Effector CD8-positive, alpha-beta T cell (primary cell): Measurements from ENCODE around the gene SDK2.
"Not testable (repeated sequence)": the region's sequence is repeated elsewhere in the genome, so short reads cannot be mapped to it uniquely, and the experiment has no call there.

ENCODE experiments used
- DNase-seq: peaks from one replicate; lab custom pipeline; 2025; lab: John Stamatoyannopoulos, UW

Gene SDK2

GRCh38 chr17:73320601-73321264, 323.5 kb downstream of the SDK2 start:
- DNase-seq: no peak

- DNase-seq: no peak
Measured at GRCh38 chr17:73319766-73320165, 324.5 kb downstream of the SDK2 start.

- DNase-seq: no peak
Measured at GRCh38 chr17:73318836-73319235, 325.4 kb downstream of the SDK2 start.

GRCh38 chr17:73318427-73318813, 325.8 kb downstream of the SDK2 start:
- DNase-seq: no peak

- DNase-seq: no peak
Measured at GRCh38 chr17:73317513-73318426, 326.5 kb downstream of the SDK2 start.

- no peak for DNase-seq
Measured at GRCh38 chr17:73316919-73317505, 327.2 kb downstream of the SDK2 start.

- DNase-seq: no peak
Measured at GRCh38 chr17:73315471-73315870, 328.8 kb downstream of the SDK2 start.

- no peak for DNase-seq
Measured at GRCh38 chr17:73313526-73314127, 330.6 kb downstream of the SDK2 start.

- not testable (repeated sequence) for DNase-seq
Measured at GRCh38 chr17:73312887-73313286, 331.4 kb downstream of the SDK2 start.

- peak; percentile 68 for DNase-seq
Measured at GRCh38 chr17:73311781-73312641, 332.2 kb downstream of the SDK2 start, which contains the start of gene CDC42EP4. CDC42EP4 (minus strand) TSS chr17:73312001; CDS start chr17:73286500, 25,501 bp downstream.

- no peak for DNase-seq
Measured at GRCh38 chr17:73311428-73311780, 332.8 kb downstream of the SDK2 start.

- DNase-seq: no peak
Measured at GRCh38 chr17:73309727-73310596, 334.3 kb downstream of the SDK2 start.

GRCh38 chr17:73308959-73309358, 335.3 kb downstream of the SDK2 start:
- DNase-seq: not testable (repeated sequence)

GRCh38 chr17:73308017-73308823, 336.0 kb downstream of the SDK2 start:
- DNase-seq: no peak

- no peak for DNase-seq
Measured at GRCh38 chr17:73307130-73307529, 337.1 kb downstream of the SDK2 start.

- DNase-seq: no peak
Measured at GRCh38 chr17:73305845-73306836, 338.1 kb downstream of the SDK2 start.

- DNase-seq: no peak
Measured at GRCh38 chr17:73304971-73305812, 339.1 kb downstream of the SDK2 start.
